GM19395 (cell line): ENCODE data around the gene OMP.

Experiments
- ATAC-seq: cut with Tn5 transposase; IDR thresholded peaks from one replicate; pipeline ENCODE4 v1.9.1; 2021; ENCODE audit warnings: mild to moderate bottlenecking, moderate library complexity; ENCODE audit not compliant: unreplicated experiment

Gene OMP

GRCh38 chr11:77121096-77121640, 18.5 kb downstream of the OMP start:
- ATAC-seq, result no peak

- no peak for ATAC-seq
Measured at GRCh38 chr11:77121876-77122575, 19.4 kb downstream of the OMP start.

GRCh38 chr11:77122576-77123212, 20.1 kb downstream of the OMP start:
- ATAC-seq, result no peak

- ATAC-seq, result no peak
Measured at GRCh38 chr11:77123591-77123990, 21.0 kb downstream of the OMP start.

GRCh38 chr11:77124041-77124440, 21.4 kb downstream of the OMP start:
- no peak for ATAC-seq

- no peak for ATAC-seq
Measured at GRCh38 chr11:77124488-77124887, 21.8 kb downstream of the OMP start.

- ATAC-seq, result no peak
Measured at GRCh38 chr11:77125191-77125590, 22.6 kb downstream of the OMP start.

- no peak for ATAC-seq
Measured at GRCh38 chr11:77125695-77126094, 23.1 kb downstream of the OMP start.

- ATAC-seq, result no peak
Measured at GRCh38 chr11:77126156-77126775, 23.6 kb downstream of the OMP start.

GRCh38 chr11:77126861-77127234, 24.2 kb downstream of the OMP start:
- ATAC-seq, result no peak

GRCh38 chr11:77127235-77127911, 24.7 kb downstream of the OMP start:
- peak; percentile 52 for ATAC-seq

- no peak for ATAC-seq
Measured at GRCh38 chr11:77127920-77128691, 25.5 kb downstream of the OMP start, which contains the start of gene MYO7A. Gene MYO7A, plus strand, starts transcription at chr11:77128246. Its CDS starts 2,389 bp downstream, at chr11:77130635.

GRCh38 chr11:77129069-77129841, 26.6 kb downstream of the OMP start:
- ATAC-seq, result no peak

- ATAC-seq, result no peak
Measured at GRCh38 chr11:77129842-77130756, 27.5 kb downstream of the OMP start.

GRCh38 chr11:77130763-77131513, 28.3 kb downstream of the OMP start:
- ATAC-seq, result no peak

- ATAC-seq, result no peak
Measured at GRCh38 chr11:77131560-77131959, 28.9 kb downstream of the OMP start.

GRCh38 chr11:77135069-77135468, 32.4 kb downstream of the OMP start:
- ATAC-seq, result no peak

GRCh38 chr11:77136074-77136473, 33.4 kb downstream of the OMP start:
- no peak for ATAC-seq
